ENCODE results near the gene MYL12A. TPM values are rescaled to one million over a fixed set of nuclear protein-coding genes. Genes with fewer than 3 reads are reported as not detected.

The MYL12A gene
- total and polyA plus RNA-seq, 8 donors, result 148 to 630 (median 255) TPM

GRCh38 chr18:3286159-3286558, 38.6 kb downstream of the MYL12A start:
- TF ChIP-seq CTCF (IDR thresholded peaks at IDR 0.05), result no peak
- no peak for TF ChIP-seq EP300 (IDR thresholded peaks at IDR 0.05)
- no peak for TF ChIP-seq POLR2AphosphoS5 (IDR thresholded peaks at IDR 0.05)
- no peak for TF ChIP-seq POLR2A (IDR thresholded peaks at IDR 0.05)
- DNase-seq, result no peak
- intact Hi-C loops (cut with DNase I; ENCODE audit: low total_unique reads), result loop anchor here (10.0 kb wide), 2 partner anchors 169 to 299 kb away; partner anchors contain the start of gene TGIF1
- H3K4me3 ChIP-seq, result no peak overlapping the region
- H3K4me1 ChIP-seq, result peaks cover 0 to 20% (median 2%) of the 10 kb centered on the region in 4 donors
- 83 to 94% (median 88%) methylated on average over 7 of the region's 7 CpGs for WGBS, 5 donors
- no peak overlapping the region for H3K27ac ChIP-seq
- H3K36me3 ChIP-seq, result no peaks in the 10 kb centered on the region
- H3K9me3 ChIP-seq, result peaks cover 0 to 9% (median 3%) of the 10 kb centered on the region in 4 donors
- H3K27me3 ChIP-seq, result no peaks in the 10 kb centered on the region

- Histone ChIP-seq H3K36me3 (no peaks in the 10 kb centered on the region), H3K9me3 (peaks cover 0 to 11% (median 5%) of the 10 kb centered on the region in 4 donors), H3K4me1 (peaks cover 8 to 15% (median 10%) of the 10 kb centered on the region in 4 donors), H3K27me3 (no peaks in the 10 kb centered on the region), H3K27ac (no peak overlapping the region), H3K4me3 (no peak overlapping the region)
- 75 to 91% (median 89%) methylated on average over 2 of the region's 2 CpGs for WGBS, 5 donors
- intact Hi-C loops (cut with DNase I; ENCODE audit: low total_unique reads), result no loop called here
- no peak for DNase-seq
- TF ChIP-seq POLR2A (IDR thresholded peaks at IDR 0.05), result no peak
- TF ChIP-seq POLR2AphosphoS5 (IDR thresholded peaks at IDR 0.05), result no peak
- no peak for TF ChIP-seq CTCF (IDR thresholded peaks at IDR 0.05)
- TF ChIP-seq EP300 (IDR thresholded peaks at IDR 0.05), result no peak
These were observed 45.8 kb downstream of the MYL12A start for GRCh38 chr18:3293196-3293951.

GRCh38 chr18:3294435-3295080, 47.0 kb downstream of the MYL12A start:
- H3K9me3 ChIP-seq, result peaks cover 0 to 16% (median 7%) of the 10 kb centered on the region in 4 donors
- peaks cover 8 to 15% (median 10%) of the 10 kb centered on the region in 4 donors for H3K4me1 ChIP-seq
- no peak overlapping the region for H3K27ac ChIP-seq
- H3K4me3 ChIP-seq, result no peak overlapping the region
- no peaks in the 10 kb centered on the region for H3K27me3 ChIP-seq
- intact Hi-C loops (cut with DNase I; ENCODE audit: low total_unique reads), result no loop called here
- TF ChIP-seq POLR2AphosphoS5 (IDR thresholded peaks at IDR 0.05) (no peak), CTCF (IDR thresholded peaks at IDR 0.05) (no peak), POLR2A (IDR thresholded peaks at IDR 0.05) (no peak), EP300 (IDR thresholded peaks at IDR 0.05) (no peak)
- WGBS, 5 donors, result 49 to 77% (median 65%) methylated on average over 3 of the region's 3 CpGs
- no peak for DNase-seq
- no peaks in the 10 kb centered on the region for H3K36me3 ChIP-seq

- intact Hi-C loops (cut with DNase I; ENCODE audit: low total_unique reads), result no loop called here
- TF ChIP-seq EP300 (IDR thresholded peaks at IDR 0.05) (no peak), POLR2AphosphoS5 (IDR thresholded peaks at IDR 0.05) (peak; percentile 17 to 88 (median 38)), POLR2A (IDR thresholded peaks at IDR 0.05) (no peak), CTCF (IDR thresholded peaks at IDR 0.05) (peak in 4 of 7 experiments; percentile 20 to 40 (median 31))
- Histone ChIP-seq H3K4me3 (peak overlapping the region; percentile 46 to 64 (median 58)), H3K4me1 (peaks cover 8 to 15% (median 10%) of the 10 kb centered on the region in 4 donors), H3K36me3 (no peaks in the 10 kb centered on the region), H3K9me3 (peaks cover 0 to 7% (median 2%) of the 10 kb centered on the region in 4 donors), H3K27me3 (peaks cover 0 to 6% (median 0%) of the 10 kb centered on the region in 3 donors), H3K27ac (peak overlapping the region; percentile 52 to 80 (median 74))
- 5 to 7% (median 5%) methylated on average over 14 to 18 of the region's 18 CpGs for WGBS, 5 donors
- DNase-seq, result peak; percentile 94 to 97
These were observed 49.7 kb downstream of the MYL12A start for GRCh38 chr18:3297025-3297984.
